A204.1 (cell line): ENCODE measurements around the gene ADAM21.
"Not testable (repeated sequence)": the region's sequence is repeated elsewhere in the genome, so short reads cannot be mapped to it uniquely, and the experiment has no call there.

Source experiments
- FAIRE-seq: peaks from 2 replicates; lab custom pipeline; 2012; peaks lifted over from hg19 to GRCh38; lab: Jason Lieb, UNC

Gene ADAM21

GRCh38 chr14:70451874-70452273 is at the start of gene ADAM21:
TSS of gene ADAM21 (plus strand) at chr14:70452174. CDS start at chr14:70457500, 5,326 bp downstream.
- no peak for FAIRE-seq

- not testable (repeated sequence) for FAIRE-seq
These were observed 48.6 kb upstream of the ADAM21 start for GRCh38 chr14:70403335-70403734.

GRCh38 chr14:70406216-70406615 is 45.8 kb upstream of the ADAM21 start:
- FAIRE-seq: not testable (repeated sequence)

GRCh38 chr14:70407621-70408020 is 44.4 kb upstream of the ADAM21 start:
- FAIRE-seq: no peak

- FAIRE-seq: no peak
These were observed 36.2 kb upstream of the ADAM21 start for GRCh38 chr14:70415788-70416187.

GRCh38 chr14:70416338-70416724 is 35.6 kb upstream of the ADAM21 start:
- no peak for FAIRE-seq

GRCh38 chr14:70416725-70417349 is 35.1 kb upstream of the ADAM21 start, which contains the start of gene SYNJ2BP:
TSS of gene SYNJ2BP (minus strand) at chr14:70417090. CDS start at chr14:70416963, 127 bp downstream.
- peak; percentile 91 for FAIRE-seq

- FAIRE-seq: not testable (repeated sequence)
These were observed 32.6 kb upstream of the ADAM21 start for GRCh38 chr14:70419270-70419931.

GRCh38 chr14:70422538-70422937 is 29.4 kb upstream of the ADAM21 start:
- no peak for FAIRE-seq

GRCh38 chr14:70425354-70425753 is 26.6 kb upstream of the ADAM21 start:
- no peak for FAIRE-seq

GRCh38 chr14:70426555-70426954 is 25.4 kb upstream of the ADAM21 start:
- not testable (repeated sequence) for FAIRE-seq

- no peak for FAIRE-seq
These were observed 15.1 kb upstream of the ADAM21 start for GRCh38 chr14:70436867-70437266.

- FAIRE-seq: no peak
These were observed 10.3 kb upstream of the ADAM21 start for GRCh38 chr14:70441641-70442040.

- FAIRE-seq: no peak
These were observed 9.2 kb upstream of the ADAM21 start for GRCh38 chr14:70442750-70443149.

- no peak for FAIRE-seq
These were observed 3.2 kb upstream of the ADAM21 start for GRCh38 chr14:70448633-70449340.

GRCh38 chr14:70454731-70455130 is 2.8 kb downstream of the ADAM21 start:
- FAIRE-seq: no peak

- no peak for FAIRE-seq
These were observed 16.8 kb downstream of the ADAM21 start for GRCh38 chr14:70468731-70469130.

- not testable (repeated sequence) for FAIRE-seq
These were observed 19.0 kb downstream of the ADAM21 start for GRCh38 chr14:70470863-70471563.

- peak; percentile 32 for FAIRE-seq
These were observed 20.5 kb downstream of the ADAM21 start for GRCh38 chr14:70472253-70473159.

- FAIRE-seq: no peak
These were observed 21.9 kb downstream of the ADAM21 start for GRCh38 chr14:70473825-70474224.

GRCh38 chr14:70475459-70475858 is 23.5 kb downstream of the ADAM21 start:
- not testable (repeated sequence) for FAIRE-seq
